CD4-positive, CD25-positive, alpha-beta regulatory T cell (primary cell): Measurements from ENCODE around the gene GPD1L. TPM values are rescaled to one million over a fixed set of nuclear protein-coding genes. Genes with fewer than 3 reads are reported as not detected.
A peak's percentile ranks its signal among the peaks of the same experiment; 100 is the strongest.

Experiments
- ATAC-seq, 2 donors: fragments of 150-1000 bp; cut with Tn5 transposase; one replicate each; pipeline ENCODE4 v1.10.0; 2021; ENCODE audit warnings: low read depth in 2 of 2, moderate number of reproducible peaks in 2 of 2, moderate library complexity in 1 of 2
- DNase-seq, 3 donors: peaks; one replicate each; pipeline versions ENCODE4 v3.0.0 to v3.0.0-alpha.2; 2012 to 2022; ENCODE audit warnings: mixed read lengths in 1 of 3
- H3K27ac ChIP-seq: one replicate; pipeline ENCODE4 v1.7.0; 2013; ENCODE audit warnings: mild to moderate bottlenecking, low read length; ENCODE audit not compliant: insufficient read depth, poor library complexity, severe bottlenecking
- H3K27me3 ChIP-seq: one replicate; pipeline ENCODE4 v1.7.0; 2013; ENCODE audit warnings: low read length; ENCODE audit not compliant: control insufficient read depth, insufficient read depth
- H3K36me3 ChIP-seq: one replicate; pipeline ENCODE4 v1.7.0; 2013; ENCODE audit warnings: mild to moderate bottlenecking, low read length, moderate library complexity; ENCODE audit not compliant: control insufficient read depth, insufficient read depth
- H3K4me1 ChIP-seq: 2 replicates; pipeline ENCODE4 v1.7.0; 2013; ENCODE audit warnings: mild to moderate bottlenecking, low read length; ENCODE audit not compliant: insufficient read depth, control insufficient read depth, poor library complexity, severe bottlenecking
- H3K4me3 ChIP-seq: one replicate; pipeline ENCODE4 v1.7.0; 2013; ENCODE audit warnings: low read depth, mild to moderate bottlenecking, low read length, moderate library complexity
- H3K9me3 ChIP-seq, 2 experiments: 1 replicate in 1 of 2; 2 replicates in 1 of 2; pipeline ENCODE4 v1.7.0; 2013; ENCODE audit warnings: low read length in 2 of 2, mild to moderate bottlenecking in 1 of 2, moderate library complexity in 1 of 2; ENCODE audit not compliant: control insufficient read depth in 2 of 2
- H3K27ac Mint-ChIP-seq, 3 donors: one replicate each; pipeline ENCODE4 v1.8.0; 2020 to 2022; ENCODE audit warnings: mild to moderate bottlenecking in 3 of 3, mixed read lengths in 3 of 3, moderate library complexity in 2 of 3
- H3K27me3 Mint-ChIP-seq: one replicate; pipeline ENCODE4 v1.8.0; 2022; ENCODE audit warnings: mild to moderate bottlenecking, mixed read lengths
- H3K36me3 Mint-ChIP-seq: one replicate; pipeline ENCODE4 v1.8.0; 2020; ENCODE audit warnings: mixed read lengths
- H3K4me1 Mint-ChIP-seq, 4 donors: one replicate each; pipeline ENCODE4 v1.8.0; 2020 to 2022; ENCODE audit warnings: mixed read lengths in 4 of 4, mild to moderate bottlenecking in 1 of 4
- H3K4me3 Mint-ChIP-seq, 4 donors: one replicate each; pipeline ENCODE4 v1.8.0; 2020 to 2022; ENCODE audit warnings: mild to moderate bottlenecking in 4 of 4, mixed read lengths in 4 of 4, moderate library complexity in 3 of 4
- H3K9me3 Mint-ChIP-seq, 7 donors: one replicate each; pipeline ENCODE4 v1.8.0; 2020 to 2022; ENCODE audit warnings: mixed read lengths in 7 of 7, mild to moderate bottlenecking in 3 of 7, moderate library complexity in 2 of 7
- polyA plus RNA-seq, 4 donors: library from polyadenylated mRNA; unstranded; fragments of 300-500 nt; fragmentation: Illumina TruSeq; gene quantifications; one replicate each; pipeline ENCODE4 v1.2.3, GENCODE V29; 2021
- total RNA-seq: library from RNA; stranded (reverse); gene quantifications from one replicate; pipeline ENCODE4 v1.2.3, GENCODE V29; 2022

Gene GPD1L
- total and polyA plus RNA-seq, 5 donors from 2014 or later, result 19.5 to 30.3 (median 26.4) TPM

DNA sequence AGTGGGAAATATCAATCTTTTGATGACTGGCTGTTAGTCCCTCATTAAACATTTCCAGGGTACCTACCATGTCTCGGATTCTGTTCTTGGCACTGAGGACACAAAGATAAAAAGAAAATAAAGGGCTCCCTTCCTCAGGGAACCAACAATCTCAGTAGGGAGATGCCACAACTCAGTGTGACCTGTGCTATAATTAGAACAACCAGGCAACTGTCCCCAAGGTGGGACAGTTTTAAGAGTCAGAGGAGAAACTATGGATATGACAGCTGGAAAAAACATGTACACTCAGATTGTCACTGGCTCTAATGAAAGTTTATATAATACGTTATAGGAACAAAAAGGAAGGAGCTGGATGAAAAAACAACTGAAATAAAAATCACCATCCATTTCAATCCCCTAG, 108.8 kb downstream of the GPD1L start:
- H3K27me3 Mint-ChIP-seq, result peaks cover 22% of the 10 kb centered on the region
- no peaks in the 10 kb centered on the region for H3K36me3 ChIP-seq

DNA sequence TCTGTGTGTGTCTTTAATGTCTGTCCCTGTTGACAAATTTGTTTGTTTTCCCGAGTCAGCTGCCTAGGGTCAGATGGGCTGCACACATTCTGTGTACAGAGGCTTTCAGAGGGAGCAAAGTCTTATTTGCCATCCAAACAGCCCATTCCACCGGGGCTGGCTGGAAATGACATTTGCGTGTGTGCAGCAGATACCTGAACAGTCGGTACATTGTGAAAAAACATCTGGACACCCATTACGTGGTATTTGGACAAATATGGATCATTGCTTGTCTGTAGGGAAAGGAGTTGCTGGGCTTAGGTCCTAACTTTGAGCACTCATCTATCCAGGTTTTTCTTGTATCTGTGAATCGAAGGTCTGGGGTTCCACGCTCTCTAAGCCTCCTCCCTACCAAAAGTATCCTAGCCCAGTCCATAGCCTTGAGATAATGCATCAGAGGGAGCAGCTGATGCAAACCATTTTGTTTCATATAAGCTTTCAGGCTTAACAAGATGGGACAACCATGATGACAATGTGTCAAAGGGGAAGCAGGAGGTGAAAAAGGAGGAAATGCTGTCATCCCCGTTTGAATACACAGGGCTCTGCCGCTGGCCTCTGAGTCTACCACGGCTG, 109.9 kb downstream of the GPD1L start:
- H3K4me3 Mint-ChIP-seq, result no peak overlapping the region

More for the DNA sequence above, 108.8 kb downstream of the GPD1L start:
- DNase-seq, result no peak
- Histone ChIP-seq H3K4me1 (no peaks in the 10 kb centered on the region), H3K9me3 (peaks cover 4 to 6% of the 10 kb centered on the region in 2 experiments), H3K27me3 (peaks cover 8% of the 10 kb centered on the region), H3K4me3 (no peak overlapping the region), H3K27ac (no peak overlapping the region)
- Mint-ChIP-seq H3K9me3 (peaks cover 0 to 11% (median 2%) of the 10 kb centered on the region in 7 donors), H3K4me1 (no peaks in the 10 kb centered on the region), H3K36me3 (no peaks in the 10 kb centered on the region), H3K27ac (no peak overlapping the region), H3K4me3 (no peak overlapping the region)
- ATAC-seq, result no peak

DNA sequence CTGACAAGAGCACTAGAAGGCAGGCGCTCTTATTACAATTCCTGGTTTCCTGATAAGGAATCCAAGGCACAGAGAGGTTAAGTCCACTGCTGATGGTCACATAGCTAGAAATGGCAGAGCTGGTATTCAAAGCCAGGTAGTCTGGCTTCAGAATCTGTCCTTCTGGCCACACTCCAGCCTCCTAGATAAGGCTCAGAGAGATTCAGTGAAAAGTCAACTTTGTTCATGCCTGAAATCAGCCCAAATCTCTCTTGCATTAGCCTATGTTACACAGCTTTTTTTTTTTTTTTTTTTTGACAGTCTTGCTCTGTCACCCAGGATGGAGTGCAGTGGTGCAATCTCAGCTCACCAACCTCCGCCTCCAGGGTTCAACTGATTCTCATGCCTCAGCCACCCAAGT, 110.9 kb downstream of the GPD1L start:
- no peaks in the 10 kb centered on the region for H3K4me1 ChIP-seq
- peak overlapping the region in 1 of 3 donors; percentile 44 for H3K27ac Mint-ChIP-seq
- no peaks in the 10 kb centered on the region for H3K36me3 Mint-ChIP-seq
- H3K27me3 Mint-ChIP-seq, result peaks cover 27% of the 10 kb centered on the region
- no peaks in the 10 kb centered on the region for H3K36me3 ChIP-seq
- H3K4me1 Mint-ChIP-seq, result peaks cover 0 to 4% (median 1%) of the 10 kb centered on the region in 4 donors
- H3K27me3 ChIP-seq, result peaks cover 8% of the 10 kb centered on the region
- H3K4me3 Mint-ChIP-seq, result no peak overlapping the region
- no peak overlapping the region for H3K4me3 ChIP-seq
- H3K9me3 Mint-ChIP-seq, result peaks cover 0 to 15% (median 3%) of the 10 kb centered on the region in 7 donors
- H3K9me3 ChIP-seq, result peaks cover 4 to 6% of the 10 kb centered on the region in 2 experiments
- DNase-seq (no peak), ATAC-seq (no peak)
- H3K27ac ChIP-seq, result no peak overlapping the region

More for the DNA sequence above, 109.9 kb downstream of the GPD1L start:
- DNase-seq (no peak), ATAC-seq (no peak)
- H3K4me1 Mint-ChIP-seq, result peaks cover 0 to 1% (median 0%) of the 10 kb centered on the region in 4 donors
- Histone ChIP-seq H3K9me3 (peaks cover 4 to 6% of the 10 kb centered on the region in 2 experiments), H3K4me1 (no peaks in the 10 kb centered on the region), H3K36me3 (no peaks in the 10 kb centered on the region), H3K4me3 (no peak overlapping the region), H3K27ac (no peak overlapping the region), H3K27me3 (peaks cover 8% of the 10 kb centered on the region)
- H3K27me3 Mint-ChIP-seq, result peaks cover 22% of the 10 kb centered on the region
- no peak overlapping the region for H3K27ac Mint-ChIP-seq
- no peaks in the 10 kb centered on the region for H3K36me3 Mint-ChIP-seq
- H3K9me3 Mint-ChIP-seq, result peaks cover 0 to 15% (median 3%) of the 10 kb centered on the region in 7 donors

Other genes with a start within 250 kb of the GPD1L start
- gene OSBPL10, start 125.4 kb upstream of the GPD1L start, total RNA-seq, result 1.8 TPM
- gene OSBPL10, start 125.4 kb upstream of the GPD1L start, polyA plus RNA-seq, result under 1 TPM in 2 of 4 donors, not detected in 2; 0.14 to 0.21 TPM
- gene ZNF860, start 124.9 kb upstream of the GPD1L start, total RNA-seq, result not detected
- gene ZNF860, start 124.9 kb upstream of the GPD1L start, polyA plus RNA-seq, result not detected
- 6.0 TPM for gene CMTM8, start 132.1 kb downstream of the GPD1L start, total RNA-seq
- gene CMTM8, start 132.1 kb downstream of the GPD1L start, polyA plus RNA-seq, result 10 to 100 TPM in 3 of 4 donors, 1 to 10 TPM in 1; 5.8 to 14.6 (median 13.3) TPM